ENCODE data around the gene CDV3. TPM values are rescaled to one million over a fixed set of nuclear protein-coding genes. Genes with fewer than 3 reads are reported as not detected.

CDV3 gene
- total RNA-seq, 1 experiment from 2014 or later = 309 TPM

GRCh38 chr3:133592843-133593242 is 19.4 kb downstream of the CDV3 start:
- Mint-ChIP-seq H3K4me3 (ENCODE audit: unreplicated experiment) (no peak overlapping the region), H3K9me3 (ENCODE audit: unreplicated experiment) (no peaks in the 10 kb centered on the region), H3K27ac (ENCODE audit: low read depth, unreplicated experiment) (no peak overlapping the region), H3K4me1 (ENCODE audit: insufficient read depth, unreplicated experiment) (peaks cover 41% of the 10 kb centered on the region), H3K36me3 (ENCODE audit: insufficient read depth, unreplicated experiment) (peaks cover 41% of the 10 kb centered on the region), H3K27me3 (ENCODE audit: insufficient read depth, unreplicated experiment) (no peaks in the 10 kb centered on the region)
- ChIA-PET CTCF (interaction anchor here (0.7 kb wide), 2 partner anchors 860 to 866 kb away, joined by 3 to 4 read pairs; no protein-coding TSS in a partner anchor), POLR2A (interaction anchor here (0.7 to 1.1 kb wide), 2 partner anchors 11 to 20 kb away, joined by 3 to 4 read pairs; partner anchors contain the start of gene CDV3)
- intact Hi-C loops (cut with micrococcal nuclease) = no loop called here
- BruUV-seq (replicated peaks) = no TSS peak
- no peak for DNase-seq (ENCODE audit: unreplicated experiment)
- TF ChIP-seq CTCF (IDR thresholded peaks at IDR 0.05; ENCODE audit: unreplicated experiment) = no peak

DNA sequence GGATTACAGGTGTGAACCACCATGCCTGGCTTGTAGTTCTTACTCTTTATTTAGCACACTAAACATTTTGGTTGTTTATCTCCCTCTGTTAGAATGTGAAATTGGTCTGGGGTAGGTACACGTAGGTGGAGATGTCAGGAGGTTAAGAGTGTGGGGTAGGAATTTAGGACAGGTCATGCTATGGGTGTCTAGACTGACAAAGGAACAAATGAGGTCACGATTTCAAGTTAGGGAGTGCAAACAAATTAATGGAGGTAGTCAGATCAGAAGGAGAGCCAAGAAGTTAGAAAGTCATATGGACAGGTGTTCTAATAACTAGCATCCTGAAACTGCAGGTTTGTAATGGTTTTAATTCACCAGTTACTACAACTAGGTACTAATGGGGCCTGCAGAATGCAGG is 19.8 kb downstream of the CDV3 start:
- Mint-ChIP-seq H3K4me1 (ENCODE audit: insufficient read depth, unreplicated experiment) (peaks cover 37% of the 10 kb centered on the region), H3K27ac (ENCODE audit: low read depth, unreplicated experiment) (no peak overlapping the region), H3K4me3 (ENCODE audit: unreplicated experiment) (no peak overlapping the region), H3K27me3 (ENCODE audit: insufficient read depth, unreplicated experiment) (no peaks in the 10 kb centered on the region), H3K36me3 (ENCODE audit: insufficient read depth, unreplicated experiment) (peaks cover 37% of the 10 kb centered on the region), H3K9me3 (ENCODE audit: unreplicated experiment) (no peaks in the 10 kb centered on the region)
- intact Hi-C loops (cut with micrococcal nuclease) = no loop called here
- no TSS peak for BruUV-seq (replicated peaks)
- no peak for TF ChIP-seq CTCF (IDR thresholded peaks at IDR 0.05; ENCODE audit: unreplicated experiment)
- POLR2A ChIA-PET = interaction anchor here (0.7 to 1.1 kb wide), 2 partner anchors 11 to 20 kb away, joined by 3 to 4 read pairs; partner anchors contain the start of gene CDV3
- CTCF ChIA-PET = interaction anchor here (0.7 kb wide), 3 partner anchors 128 to 1126 kb away, joined by 3 read pairs; no protein-coding TSS in a partner anchor
- DNase-seq (ENCODE audit: unreplicated experiment) = no peak

GRCh38 chr3:133595341-133595740 is 21.9 kb downstream of the CDV3 start:
- peaks cover 27% of the 10 kb centered on the region for H3K36me3 Mint-ChIP-seq (ENCODE audit: insufficient read depth, unreplicated experiment)
- no peak for TF ChIP-seq CTCF (IDR thresholded peaks at IDR 0.05; ENCODE audit: unreplicated experiment)
- BruUV-seq (replicated peaks) = no TSS peak
- H3K27me3 Mint-ChIP-seq (ENCODE audit: insufficient read depth, unreplicated experiment) = no peaks in the 10 kb centered on the region
- intact Hi-C loops (cut with micrococcal nuclease) = no loop called here
- peaks cover 27% of the 10 kb centered on the region for H3K4me1 Mint-ChIP-seq (ENCODE audit: insufficient read depth, unreplicated experiment)
- peak; percentile 55 for DNase-seq (ENCODE audit: unreplicated experiment)
- ChIA-PET POLR2A (interaction anchor here (0.6 to 1.5 kb wide), 5 partner anchors 13 to 186 kb away, joined by 3 to 6 read pairs (median 3); partner anchors contain the start of gene CDV3), CTCF (interaction anchor here (1.2 kb wide), 2 partner anchors 16 to 128 kb away, joined by 4 to 6 read pairs; no protein-coding TSS in a partner anchor)
- H3K4me3 Mint-ChIP-seq (ENCODE audit: unreplicated experiment) = no peak overlapping the region
- peak overlapping the region; percentile 48 for H3K27ac Mint-ChIP-seq (ENCODE audit: low read depth, unreplicated experiment)
- H3K9me3 Mint-ChIP-seq (ENCODE audit: unreplicated experiment) = no peaks in the 10 kb centered on the region

- Mint-ChIP-seq H3K9me3 (ENCODE audit: unreplicated experiment) (no peaks in the 10 kb centered on the region), H3K27me3 (ENCODE audit: insufficient read depth, unreplicated experiment) (no peaks in the 10 kb centered on the region), H3K4me1 (ENCODE audit: insufficient read depth, unreplicated experiment) (peaks cover 7% of the 10 kb centered on the region), H3K36me3 (ENCODE audit: insufficient read depth, unreplicated experiment) (peaks cover 39% of the 10 kb centered on the region), H3K27ac (ENCODE audit: low read depth, unreplicated experiment) (no peak overlapping the region), H3K4me3 (ENCODE audit: unreplicated experiment) (no peak overlapping the region)
- POLR2A ChIA-PET = no interaction called here
- intact Hi-C loops (cut with micrococcal nuclease) = no loop called here
- no peak for TF ChIP-seq CTCF (IDR thresholded peaks at IDR 0.05; ENCODE audit: unreplicated experiment)
- no peak for DNase-seq (ENCODE audit: unreplicated experiment)
- CTCF ChIA-PET = interaction anchor here (0.6 to 1.5 kb wide), 5 partner anchors 153 to 594 kb away, joined by 3 to 5 read pairs (median 3); no protein-coding TSS in a partner anchor
- no TSS peak for BruUV-seq (replicated peaks)
Observed at GRCh38 chr3:133598405-133598804, 24.9 kb downstream of the CDV3 start.

Data from MCF 10A (cell line).